ENCODE data around the gene TMEM235.

Gene TMEM235

GRCh38 chr17:78276098-78276887, 44.9 kb downstream of the TMEM235 start:
- Histone ChIP-seq H3K4me2 (ENCODE audit: insufficient read depth, low read length) (no peak overlapping the region), H3K9ac (ENCODE audit: low read depth, low read length) (no peak overlapping the region)
- no peak for ATAC-seq (ENCODE audit: insufficient read depth, low read depth)

GRCh38 chr17:78278139-78278741, 46.8 kb downstream of the TMEM235 start:
- TF ChIP-seq CTCF (IDR thresholded peaks at IDR 0.05; ENCODE audit: borderline replicate concordance, extremely low read depth, low read length, poor library complexity, severe bottlenecking) (no peak), EZH2 (IDR thresholded peaks at IDR 0.05; ENCODE audit: borderline replicate concordance, low read depth, low read length, severe bottlenecking) (no peak)
- Histone ChIP-seq H3K27me3 (ENCODE audit: insufficient read depth, low read length, poor library complexity) (no peaks in the 10 kb centered on the region), H3K79me2 (ENCODE audit: insufficient read depth, low read length) (no peaks in the 10 kb centered on the region), H3K4me2 (ENCODE audit: insufficient read depth, low read length) (no peak overlapping the region), H3K4me3 (ENCODE audit: low read depth in 1 of 2, low read length in 2 of 2) (no peak overlapping the region), H3K4me1 (ENCODE audit: insufficient read depth, low read length) (no peaks in the 10 kb centered on the region), H3K9me3 (ENCODE audit: insufficient read depth, low read length, severe bottlenecking) (no peaks in the 10 kb centered on the region), H4K20me1 (ENCODE audit: insufficient read depth, low read length) (no peaks in the 10 kb centered on the region), H3K27ac (ENCODE audit: low read length) (no peak overlapping the region), H2AFZ (ENCODE audit: low read depth, low read length) (no peak overlapping the region), H3K36me3 (ENCODE audit: insufficient read depth, low read length) (no peaks in the 10 kb centered on the region), H3K9ac (ENCODE audit: low read depth, low read length) (no peak overlapping the region)
- ATAC-seq (ENCODE audit: insufficient read depth, low read depth) (peak; percentile 47; the same call in 2 of the 3 replicates), DNase-seq (no peak)

More at GRCh38 chr17:78276098-78276887, 44.9 kb downstream of the TMEM235 start:
- no peaks in the 10 kb centered on the region for H3K36me3 ChIP-seq (ENCODE audit: insufficient read depth, low read length)
- H3K4me1 ChIP-seq (ENCODE audit: insufficient read depth, low read length): no peaks in the 10 kb centered on the region; the same call in 1 of the 2 replicates
- no peak for DNase-seq
- H2AFZ ChIP-seq (ENCODE audit: low read depth, low read length): no peak overlapping the region
- no peaks in the 10 kb centered on the region for H3K79me2 ChIP-seq (ENCODE audit: insufficient read depth, low read length)
- H3K27me3 ChIP-seq (ENCODE audit: insufficient read depth, low read length, poor library complexity): no peaks in the 10 kb centered on the region
- no peak for TF ChIP-seq CTCF (IDR thresholded peaks at IDR 0.05; ENCODE audit: borderline replicate concordance, extremely low read depth, low read length, poor library complexity, severe bottlenecking)
- TF ChIP-seq EZH2 (IDR thresholded peaks at IDR 0.05; ENCODE audit: borderline replicate concordance, low read depth, low read length, severe bottlenecking): no peak
- no peak overlapping the region for H3K27ac ChIP-seq (ENCODE audit: low read length)
- no peak overlapping the region for H3K4me3 ChIP-seq (ENCODE audit: low read depth in 1 of 2, low read length in 2 of 2)
- H4K20me1 ChIP-seq (ENCODE audit: insufficient read depth, low read length): no peaks in the 10 kb centered on the region
- no peaks in the 10 kb centered on the region for H3K9me3 ChIP-seq (ENCODE audit: insufficient read depth, low read length, severe bottlenecking)

GRCh38 chr17:78279360-78279990, 48.0 kb downstream of the TMEM235 start:
- DNase-seq (no peak), ATAC-seq (ENCODE audit: insufficient read depth, low read depth) (no peak)
- H2AFZ ChIP-seq (ENCODE audit: low read depth, low read length): no peak overlapping the region
- no peaks in the 10 kb centered on the region for H3K9me3 ChIP-seq (ENCODE audit: insufficient read depth, low read length, severe bottlenecking)
- no peaks in the 10 kb centered on the region for H3K27me3 ChIP-seq (ENCODE audit: insufficient read depth, low read length, poor library complexity)
- no peaks in the 10 kb centered on the region for H4K20me1 ChIP-seq (ENCODE audit: insufficient read depth, low read length)
- no peak overlapping the region for H3K9ac ChIP-seq (ENCODE audit: low read depth, low read length)
- H3K4me3 ChIP-seq (ENCODE audit: low read depth in 1 of 2, low read length in 2 of 2): no peak overlapping the region
- H3K27ac ChIP-seq (ENCODE audit: low read length): no peak overlapping the region
- H3K4me2 ChIP-seq (ENCODE audit: insufficient read depth, low read length): no peak overlapping the region
- H3K4me1 ChIP-seq (ENCODE audit: insufficient read depth, low read length): no peaks in the 10 kb centered on the region
- H3K79me2 ChIP-seq (ENCODE audit: insufficient read depth, low read length): no peaks in the 10 kb centered on the region
- no peaks in the 10 kb centered on the region for H3K36me3 ChIP-seq (ENCODE audit: insufficient read depth, low read length)
- TF ChIP-seq EZH2 (IDR thresholded peaks at IDR 0.05; ENCODE audit: borderline replicate concordance, low read depth, low read length, severe bottlenecking) (no peak), CTCF (IDR thresholded peaks at IDR 0.05; ENCODE audit: borderline replicate concordance, extremely low read depth, low read length, poor library complexity, severe bottlenecking) (no peak)
